K562 (cell line): ENCODE measurements around the gene TSGA10IP. TPM values are rescaled to one million over a fixed set of nuclear protein-coding genes. Genes with fewer than 3 reads are reported as not detected.

Source experiments
- CCNT2 ChIP-seq: IDR thresholded peaks from 2 replicates; pipeline ENCODE4 v1.6.1; 2011; ENCODE audit warnings: borderline replicate concordance, low read depth, mild to moderate bottlenecking, moderate library complexity, mixed read lengths, low read length; ENCODE audit not compliant: insufficient read length; ENCODE audit errors: extremely low read depth
- CEBPB ChIP-seq: fragments of 450-650 bp; IDR thresholded peaks from 2 replicates; pipeline ENCODE4 v1.6.1; 2016; ENCODE audit warnings: missing genetic modification characterization, missing compliant biosample characterization
- DPF2 ChIP-seq: fragments of 450-650 bp; IDR thresholded peaks from 2 replicates; pipeline ENCODE4 v1.6.1; 2016
- FOXP1 ChIP-seq: sonication (generic); formaldehyde crosslinking; IDR thresholded peaks from 2 replicates; pipeline ENCODE4 v1.8.0; 2022; ENCODE audit warnings: mild to moderate bottlenecking, missing genetic modification reagents
- GTF2E2 ChIP-seq: fragments of 200-800 bp; sonication (Bioruptor generic); IDR thresholded peaks from 2 replicates; pipeline ENCODE4 v1.6.1; 2016; ENCODE audit warnings: missing genetic modification characterization, missing compliant biosample characterization
- GTF2F1 ChIP-seq: IDR thresholded peaks from 2 replicates; pipeline ENCODE4 v1.6.1; 2011; ENCODE audit warnings: low read depth, low read length, improper control_type of control experiment
- HMGN3 ChIP-seq: IDR thresholded peaks from 2 replicates; pipeline ENCODE4 v1.6.1; 2011; ENCODE audit warnings: borderline replicate concordance, low read depth, mild to moderate bottlenecking, mixed read lengths, low read length; ENCODE audit not compliant: insufficient read length; ENCODE audit errors: extremely low read depth
- KAT2B ChIP-seq: IDR thresholded peaks from one replicate; pipeline ENCODE4 v1.6.1; 2012; ENCODE audit warnings: low read depth, mild to moderate bottlenecking, control low read depth, inconsistent platforms, low read length, moderate library complexity
- KAT7 ChIP-seq: sonication (generic); formaldehyde crosslinking; IDR thresholded peaks from 2 replicates; pipeline ENCODE4 v1.8.0; 2022; ENCODE audit warnings: missing genetic modification reagents, mild to moderate bottlenecking, borderline replicate concordance
- LCOR ChIP-seq: sonication (generic); formaldehyde crosslinking; IDR thresholded peaks from 2 replicates; pipeline ENCODE4 v1.8.0; 2022; ENCODE audit warnings: mild to moderate bottlenecking, missing genetic modification reagents
- MAFG ChIP-seq: fragments of 450-650 bp; conservative IDR thresholded peaks from 2 replicates; pipeline ENCODE4 v1.6.1; 2016; ENCODE audit warnings: missing genetic modification characterization, missing compliant biosample characterization
- MECOM ChIP-seq: fragments of 250-450 bp; sonication (Bioruptor Pico); IDR thresholded peaks from 2 replicates; pipeline ENCODE4 v1.8.0; 2022; ENCODE audit warnings: inconsistent platforms
- MTA1 ChIP-seq: fragments of 450-650 bp; IDR thresholded peaks from 2 replicates; pipeline ENCODE4 v1.6.1; 2017; ENCODE audit warnings: borderline replicate concordance
- MYNN ChIP-seq, 2 experiments: sonication (generic); formaldehyde crosslinking in 1 of 2; IDR thresholded peaks; 2 replicates each; pipeline versions ENCODE4 v1.5.0 to v1.6.1; 2016 to 2020; ENCODE audit warnings: antibody characterized with exemption in 1 of 2, missing genetic modification reagents in 1 of 2
- NFIX ChIP-seq: fragments of 250-450 bp; sonication (Bioruptor Pico); IDR thresholded peaks from 2 replicates; pipeline ENCODE4 v1.4.0; 2020; ENCODE audit warnings: low read depth, mild to moderate bottlenecking, moderate library complexity
- NR1H2 ChIP-seq: sonication (generic); formaldehyde crosslinking; IDR thresholded peaks from 2 replicates; pipeline ENCODE4 v1.4.0; 2020; ENCODE audit warnings: mild to moderate bottlenecking, missing genetic modification reagents
- NR3C1 ChIP-seq: sonication (generic); formaldehyde crosslinking; IDR thresholded peaks from 2 replicates; pipeline ENCODE4 v1.8.1; 2022; ENCODE audit warnings: missing genetic modification reagents
- POLR2B ChIP-seq: fragments of 450-650 bp; IDR thresholded peaks from 2 replicates; pipeline ENCODE4 v1.6.1; 2018; ENCODE audit warnings: low read depth; ENCODE audit not compliant: partially characterized antibody
- SRSF3 ChIP-seq: fragments of 200-400 bp; formaldehyde crosslinking; IDR thresholded peaks from 2 replicates; pipeline ENCODE4 v1.6.1; 2016; ENCODE audit warnings: mild to moderate bottlenecking, low read length, moderate library complexity; ENCODE audit not compliant: insufficient read depth
- TEAD2 ChIP-seq: fragments of 450-650 bp; IDR thresholded peaks from 2 replicates; pipeline ENCODE4 v1.6.1; 2016; ENCODE audit warnings: missing genetic modification characterization, control low read depth, missing compliant biosample characterization
- U2AF2 ChIP-seq: fragments of 200-400 bp; formaldehyde crosslinking; optimal IDR thresholded peaks from 2 replicates; pipeline ENCODE3; 2017; ENCODE audit warnings: low read depth, mild to moderate bottlenecking, low read length
- polyA plus RNA-seq, 8 experiments: library from polyadenylated mRNA; depleted of rRNA in 4 of 8; stranded (reverse) in 5 of 8; unstranded in 3 of 8; fragments of >200 nt; fragmentation: Nextera tagmentation in 2 of 8; fragmentation: Illumina TruSeq in 1 of 8; extraction: Ambion mirVana in 2 of 8; extraction: Trizol in 1 of 8; gene quantifications; 2 replicates each; pipeline versions ENCODE4 v1.2.1 to v1.2.3, GENCODE V29; 2011 to 2014; ENCODE audit warnings: inconsistent platforms in 1 of 8, missing spikeins in 1 of 8
- total RNA-seq, 7 experiments: library from RNA; depleted of rRNA in 6 of 7; stranded (reverse); fragments of >200 nt in 6 of 7; fragmentation: Illumina TruSeq in 2 of 7; extraction: Trizol in 2 of 7; gene quantifications; 2 replicates each; pipeline versions ENCODE4 v1.2.1 to v1.2.3, GENCODE V29; 2011 to 2021; ENCODE audit warnings: low replicate concordance in 1 of 7
- TF ChIP-seq, protein P1 (sequence below), 2 experiments: fragments of 450-650 bp in 1 of 2; sonication (generic) in 1 of 2; formaldehyde crosslinking in 1 of 2; IDR thresholded peaks in 1 of 2; conservative IDR thresholded peaks in 1 of 2; 2 replicates each; pipeline versions ENCODE4 v1.6.1 to v1.8.1; 2016 to 2023; ENCODE audit warnings: mild to moderate bottlenecking in 2 of 2, moderate library complexity in 2 of 2, inconsistent platforms in 1 of 2, missing genetic modification reagents in 1 of 2
- TF ChIP-seq, protein P2 (sequence below), 2 experiments: IDR thresholded peaks; 2 replicates each; pipeline ENCODE4 v1.6.1; 2011; ENCODE audit warnings: borderline replicate concordance in 1 of 2, control low read depth in 1 of 2, low read depth in 1 of 2, low read length in 1 of 2, mild to moderate bottlenecking in 1 of 2, mixed read lengths in 1 of 2, moderate library complexity in 1 of 2; ENCODE audit not compliant: insufficient read depth in 1 of 2, insufficient read length in 1 of 2, poor library complexity in 1 of 2, severe bottlenecking in 1 of 2; ENCODE audit errors: extremely low read depth in 1 of 2

The TSGA10IP gene
- total and polyA plus RNA-seq, 9 of the 15 experiments (the other 6 are each of a cell fraction or from before 2014, with no cell fraction given), result not detected

DNA sequence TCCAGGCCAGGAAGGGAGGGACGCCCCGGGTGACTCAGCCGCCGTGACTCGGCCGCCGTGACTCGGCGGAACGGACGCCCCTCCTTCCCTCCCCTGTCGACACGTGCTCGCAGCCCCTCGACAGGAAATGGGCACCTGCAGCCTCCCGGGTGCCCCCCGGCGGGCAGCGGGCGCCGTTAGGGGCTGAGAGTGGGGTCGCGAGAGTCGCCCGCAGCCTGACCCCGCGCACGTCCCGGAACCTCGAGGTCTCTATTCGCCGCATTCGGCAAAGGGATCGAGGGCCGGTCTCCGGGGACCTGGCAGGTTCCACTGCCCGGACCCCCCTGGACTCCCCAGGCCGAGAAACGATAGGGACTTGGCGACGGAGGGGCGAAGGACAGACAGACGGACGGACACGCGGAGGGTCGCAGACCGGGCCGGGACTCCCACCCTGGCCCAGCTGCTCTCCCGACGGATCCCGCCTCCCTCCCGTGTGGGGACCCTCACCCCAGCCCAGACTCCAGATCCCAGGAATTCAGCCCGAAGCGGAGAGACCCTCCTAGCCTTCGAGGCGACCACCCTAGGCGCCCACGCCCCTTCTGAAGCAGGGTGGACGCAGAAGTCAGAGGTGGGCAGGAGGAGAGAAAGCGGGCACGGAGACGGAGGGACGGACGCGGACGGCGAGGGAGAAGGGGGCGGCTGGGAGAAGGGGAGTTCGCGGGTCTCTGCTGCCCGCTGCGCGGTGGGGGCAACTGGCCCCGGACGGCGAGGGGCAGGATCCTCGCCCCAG is 45.7 kb upstream of the TSGA10IP start (continued):
- TF ChIP-seq, protein P1, sequence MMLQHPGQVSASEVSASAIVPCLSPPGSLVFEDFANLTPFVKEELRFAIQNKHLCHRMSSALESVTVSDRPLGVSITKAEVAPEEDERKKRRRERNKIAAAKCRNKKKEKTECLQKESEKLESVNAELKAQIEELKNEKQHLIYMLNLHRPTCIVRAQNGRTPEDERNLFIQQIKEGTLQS (IDR thresholded peaks at IDR 0.05), result peak; percentile 95
- TF ChIP-seq, protein P1 (CRISPR knock-in tag; conservative IDR thresholded peaks at IDR 0.05), result peak; percentile 96; the same call in 1 of the 2 replicates
- TF ChIP-seq CCNT2, result peak; percentile 97
- no peak for TF ChIP-seq NFIX
- TF ChIP-seq KAT2B, result no peak
- TF ChIP-seq, protein P2, sequence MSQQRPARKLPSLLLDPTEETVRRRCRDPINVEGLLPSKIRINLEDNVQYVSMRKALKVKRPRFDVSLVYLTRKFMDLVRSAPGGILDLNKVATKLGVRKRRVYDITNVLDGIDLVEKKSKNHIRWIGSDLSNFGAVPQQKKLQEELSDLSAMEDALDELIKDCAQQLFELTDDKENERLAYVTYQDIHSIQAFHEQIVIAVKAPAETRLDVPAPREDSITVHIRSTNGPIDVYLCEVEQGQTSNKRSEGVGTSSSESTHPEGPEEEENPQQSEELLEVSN (IDR thresholded peaks at IDR 0.05; ENCODE audit: borderline replicate concordance in 1 of 2, extremely low read depth in 1 of 2, insufficient read depth in 1 of 2, insufficient read length in 1 of 2, low read depth in 1 of 2, low read length in 1 of 2, poor library complexity in 1 of 2, severe bottlenecking in 1 of 2), result peak; percentile 94 to 97
- peak; percentile 16; the same call in 1 of the 2 replicates for TF ChIP-seq NR3C1 (CRISPR knock-in tag)
- peak; percentile 89 for TF ChIP-seq FOXP1 (CRISPR knock-in tag)
- peak; percentile 28 for TF ChIP-seq POLR2B
- peak; percentile 100 for TF ChIP-seq KAT7 (CRISPR knock-in tag)
- TF ChIP-seq LCOR (CRISPR knock-in tag), result peak; percentile 74; the same call in 1 of the 2 replicates
- no peak for TF ChIP-seq TEAD2 (tag)
- 0 out of 2 replicates have a peak, but pooled peaks have one; percentile 72 for TF ChIP-seq NR1H2
- TF ChIP-seq MYNN (IDR thresholded peaks at IDR 0.05), result peak; percentile 56; the same call in 1 of the 2 replicates
- TF ChIP-seq MYNN (CRISPR knock-in tag; IDR thresholded peaks at IDR 0.05), result no peak
- peak; percentile 95 for TF ChIP-seq HMGN3
- TF ChIP-seq U2AF2, result no peak
- peak; percentile 86 for TF ChIP-seq MAFG (tag)
- TF ChIP-seq CEBPB (tag), result no peak
- TF ChIP-seq MECOM, result no peak
- TF ChIP-seq GTF2F1, result 0 out of 2 replicates have a peak, but pooled peaks have one; percentile 8
- TF ChIP-seq SRSF3, result peak; percentile 92; the same call in 1 of the 2 replicates
- TF ChIP-seq GTF2E2 (tag), result peak; percentile 15; the same call in 1 of the 2 replicates
- no peak for TF ChIP-seq MTA1
- TF ChIP-seq DPF2, result peak; percentile 77
